ENCODE results near the gene SLC25A21.

Gene SLC25A21

DNA sequence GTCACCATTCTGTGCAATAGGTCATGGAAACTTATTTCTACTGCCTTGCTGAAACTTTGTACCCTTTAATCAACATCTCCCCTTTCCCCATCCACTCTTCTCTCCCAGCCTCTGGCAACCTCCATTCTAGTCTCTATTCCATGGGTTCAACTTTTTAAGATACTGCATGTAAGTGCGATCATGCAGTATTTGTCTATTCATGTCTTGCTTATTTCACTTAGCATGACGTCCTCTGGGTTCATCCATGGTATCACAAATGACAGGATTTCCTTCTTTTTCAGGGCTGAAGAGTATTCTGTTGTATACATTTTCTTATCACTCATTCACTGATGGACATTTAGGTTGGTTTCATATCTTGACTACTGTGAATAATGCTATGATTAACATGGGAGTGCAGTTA lies 288.4 kb downstream of the SLC25A21 start:
- TF ChIP-seq, protein P1, sequence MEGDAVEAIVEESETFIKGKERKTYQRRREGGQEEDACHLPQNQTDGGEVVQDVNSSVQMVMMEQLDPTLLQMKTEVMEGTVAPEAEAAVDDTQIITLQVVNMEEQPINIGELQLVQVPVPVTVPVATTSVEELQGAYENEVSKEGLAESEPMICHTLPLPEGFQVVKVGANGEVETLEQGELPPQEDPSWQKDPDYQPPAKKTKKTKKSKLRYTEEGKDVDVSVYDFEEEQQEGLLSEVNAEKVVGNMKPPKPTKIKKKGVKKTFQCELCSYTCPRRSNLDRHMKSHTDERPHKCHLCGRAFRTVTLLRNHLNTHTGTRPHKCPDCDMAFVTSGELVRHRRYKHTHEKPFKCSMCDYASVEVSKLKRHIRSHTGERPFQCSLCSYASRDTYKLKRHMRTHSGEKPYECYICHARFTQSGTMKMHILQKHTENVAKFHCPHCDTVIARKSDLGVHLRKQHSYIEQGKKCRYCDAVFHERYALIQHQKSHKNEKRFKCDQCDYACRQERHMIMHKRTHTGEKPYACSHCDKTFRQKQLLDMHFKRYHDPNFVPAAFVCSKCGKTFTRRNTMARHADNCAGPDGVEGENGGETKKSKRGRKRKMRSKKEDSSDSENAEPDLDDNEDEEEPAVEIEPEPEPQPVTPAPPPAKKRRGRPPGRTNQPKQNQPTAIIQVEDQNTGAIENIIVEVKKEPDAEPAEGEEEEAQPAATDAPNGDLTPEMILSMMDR (IDR thresholded peaks at IDR 0.05; ENCODE audit: low read depth, low read length, missing control alignments): no peak
- DNase-seq (ENCODE audit: extremely low read depth, low read depth): no peak
- H3K4me3 ChIP-seq (replicated peaks; ENCODE audit: low read depth, low read length): no peak overlapping the region

DNA sequence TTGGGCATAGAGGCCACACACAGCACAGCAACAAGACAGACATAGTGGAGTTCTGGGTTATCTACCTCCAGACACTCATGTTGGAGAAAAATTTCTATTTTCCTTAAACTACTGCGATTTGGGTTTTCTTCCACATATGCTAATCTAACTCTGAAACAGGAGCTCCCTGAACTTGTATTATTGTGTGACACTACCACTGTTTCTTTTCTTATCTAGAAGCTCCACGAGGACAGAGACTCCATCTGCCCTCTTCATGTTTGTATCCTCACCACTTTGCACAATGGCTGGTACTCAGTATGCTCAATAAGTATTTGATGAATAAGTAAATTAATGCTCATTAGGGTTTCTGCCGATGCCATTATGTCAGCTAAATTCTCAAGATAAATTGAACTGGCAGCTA lies 292.1 kb downstream of the SLC25A21 start:
- H3K4me3 ChIP-seq (replicated peaks; ENCODE audit: low read depth, low read length): no peak overlapping the region
- no peak for DNase-seq (ENCODE audit: extremely low read depth, low read depth)
- TF ChIP-seq, protein P1 (IDR thresholded peaks at IDR 0.05; ENCODE audit: low read depth, low read length, missing control alignments): no peak

DNA sequence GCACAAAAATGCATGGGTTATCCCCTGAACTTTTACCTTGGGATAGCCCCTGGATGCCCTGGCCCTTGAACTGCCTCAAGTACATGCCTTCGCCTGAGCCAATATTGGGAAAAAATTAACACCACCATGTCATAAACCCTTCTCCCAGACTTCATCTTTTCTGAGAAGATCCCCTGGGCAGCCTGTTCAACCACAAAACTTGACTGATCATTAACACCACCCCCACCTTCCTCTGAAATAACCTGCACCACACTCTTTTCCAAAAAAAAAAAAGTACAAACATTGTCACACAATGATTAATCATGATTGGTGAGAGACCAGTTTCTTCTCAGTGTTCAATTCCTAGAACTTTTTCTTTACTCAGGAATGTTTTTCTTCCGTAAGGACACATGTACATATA lies 292.8 kb downstream of the SLC25A21 start:
- DNase-seq (ENCODE audit: extremely low read depth, low read depth): no peak
- no peak overlapping the region for H3K4me3 ChIP-seq (replicated peaks; ENCODE audit: low read depth, low read length)
- TF ChIP-seq, protein P1 (IDR thresholded peaks at IDR 0.05; ENCODE audit: low read depth, low read length, missing control alignments): no peak

DNA sequence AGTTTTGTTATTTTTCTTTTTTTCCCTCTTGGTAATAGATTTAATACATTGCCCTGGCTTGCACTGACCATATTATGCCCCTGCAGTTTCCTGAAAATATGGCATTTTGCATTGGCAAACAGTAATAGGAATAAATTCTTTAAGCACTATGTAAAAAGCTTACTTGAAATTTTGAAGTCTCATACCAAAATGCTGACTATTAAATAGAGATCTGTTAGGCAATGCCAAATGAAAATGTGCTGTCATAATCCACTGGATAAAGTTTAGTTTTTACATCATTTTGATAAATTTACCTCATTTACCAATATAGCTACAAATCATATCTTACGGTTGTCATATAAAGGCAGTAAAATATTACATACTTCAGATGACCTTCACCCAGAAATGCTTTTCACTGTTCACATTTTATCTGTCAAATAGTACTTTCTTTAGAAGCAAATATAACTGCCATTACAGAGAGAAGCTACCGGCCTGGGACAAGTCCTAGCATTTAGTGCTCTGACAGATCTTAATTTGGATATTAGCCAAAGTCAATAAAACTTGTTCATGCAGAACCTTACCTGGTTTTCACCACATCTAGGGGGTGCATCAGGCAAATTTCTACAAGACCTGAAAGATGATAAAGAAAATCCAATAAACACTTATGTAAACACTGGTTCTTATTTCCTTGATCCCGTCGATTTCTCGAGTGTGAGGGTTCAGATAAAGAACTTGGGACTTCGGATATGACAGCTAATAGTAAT lies 297.8 kb downstream of the SLC25A21 start:
- TF ChIP-seq, protein P1 (IDR thresholded peaks at IDR 0.05; ENCODE audit: low read depth, low read length, missing control alignments): no peak
- H3K4me3 ChIP-seq (replicated peaks; ENCODE audit: low read depth, low read length): no peak overlapping the region
- DNase-seq (ENCODE audit: extremely low read depth, low read depth): no peak

DNA sequence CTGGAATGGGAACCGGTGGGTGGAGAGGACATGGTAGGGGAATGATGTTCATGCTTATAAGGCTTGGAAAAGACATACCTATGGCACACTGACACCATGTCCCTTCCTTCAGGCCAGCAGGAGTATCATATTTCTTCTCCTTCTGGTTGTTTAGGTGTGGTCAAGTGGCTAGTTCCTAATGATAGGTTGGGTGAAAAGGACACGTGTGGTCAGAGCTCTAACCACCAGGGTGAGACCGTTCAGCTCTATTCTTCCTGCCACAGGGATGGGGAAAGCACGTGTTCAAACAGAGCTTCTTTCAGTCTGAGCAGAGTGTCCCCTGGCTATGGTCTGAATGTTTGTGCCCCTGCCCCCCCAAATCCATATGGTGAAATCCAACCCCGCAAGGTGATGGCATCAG lies 301.6 kb downstream of the SLC25A21 start:
- H3K4me3 ChIP-seq (replicated peaks; ENCODE audit: low read depth, low read length): no peak overlapping the region
- DNase-seq (ENCODE audit: extremely low read depth, low read depth): no peak
- TF ChIP-seq, protein P1 (IDR thresholded peaks at IDR 0.05; ENCODE audit: low read depth, low read length, missing control alignments): no peak

DNA sequence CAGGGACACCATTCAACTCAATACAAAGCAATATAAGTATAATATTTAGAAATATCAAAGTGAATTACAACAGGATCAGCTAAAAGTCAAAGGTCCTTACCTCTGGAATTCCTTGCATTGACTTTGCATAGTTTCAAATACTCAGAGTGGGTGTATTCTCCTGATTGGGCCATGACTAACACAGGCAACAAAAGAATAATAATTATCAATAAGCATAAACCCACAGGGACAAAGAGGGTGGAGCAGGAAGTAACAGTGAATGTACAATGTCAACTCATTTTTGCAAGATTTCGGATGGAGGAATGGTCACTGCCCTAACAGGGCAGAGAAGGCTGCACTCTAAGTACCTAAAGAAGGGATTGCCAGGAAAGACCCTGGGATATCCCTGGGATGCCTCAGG lies 303.3 kb downstream of the SLC25A21 start:
- TF ChIP-seq, protein P1 (IDR thresholded peaks at IDR 0.05; ENCODE audit: low read depth, low read length, missing control alignments): no peak
- no peak overlapping the region for H3K4me3 ChIP-seq (replicated peaks; ENCODE audit: low read depth, low read length)
- no peak for DNase-seq (ENCODE audit: extremely low read depth, low read depth)

DNA sequence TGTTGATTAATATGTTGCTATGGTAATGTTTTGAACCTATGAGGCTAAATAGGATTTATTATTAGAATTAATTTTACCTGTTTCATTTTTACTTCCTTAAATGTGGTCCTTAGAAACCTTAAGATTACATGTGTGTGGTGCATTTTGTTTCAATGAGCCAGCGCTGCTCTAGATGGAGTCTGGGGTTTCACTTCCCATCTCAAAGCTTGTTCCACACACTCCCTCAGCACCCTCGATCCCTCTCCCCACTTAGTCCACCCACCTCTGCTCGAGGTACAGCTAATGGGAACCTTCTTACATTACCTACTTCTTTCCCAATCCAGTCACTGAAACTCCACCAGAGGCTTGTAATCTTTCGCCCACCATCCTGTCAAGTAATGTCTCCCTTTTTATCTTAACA lies 305.5 kb downstream of the SLC25A21 start:
- DNase-seq (ENCODE audit: extremely low read depth, low read depth): no peak
- TF ChIP-seq, protein P1 (IDR thresholded peaks at IDR 0.05; ENCODE audit: low read depth, low read length, missing control alignments): no peak
- no peak overlapping the region for H3K4me3 ChIP-seq (replicated peaks; ENCODE audit: low read depth, low read length)

Data from HFF-Myc (cell line).